Gastrocnemius medialis (tissue), 4 donors: ENCODE measurements around the gene RBPJL.

Experiments used
- CTCF ChIP-seq, 5 experiments: fragments of 450-650 bp in 3 of 5; fragments of 200-600 bp in 2 of 5; sonication (generic) in 2 of 5; IDR thresholded peaks in 4 of 5; conservative IDR thresholded peaks in 1 of 5; 1 replicate in 4 of 5; 2 replicates in 1 of 5; pipeline ENCODE4 v1.5.1; 2016 to 2019; ENCODE audit warnings: antibody characterized with exemption in 5 of 5, mild to moderate bottlenecking in 3 of 5, moderate library complexity in 3 of 5
- POLR2A ChIP-seq, 2 donors: fragments of 450-650 bp; IDR thresholded peaks; one replicate each; pipeline ENCODE4 v1.6.1; 2017; ENCODE audit warnings: antibody characterized with exemption in 2 of 2, mild to moderate bottlenecking in 2 of 2, moderate library complexity in 2 of 2

GRCh38 chr20:45301824-45302271 lies 4.8 kb upstream of the RBPJL start:
- TF ChIP-seq CTCF (IDR thresholded peaks at IDR 0.05 in 4 of 5, conservative IDR thresholded peaks at IDR 0.05 in 1 of 5) = no peak
- no peak for TF ChIP-seq POLR2A (IDR thresholded peaks at IDR 0.05)
